OCI-LY1 (cell line): Measurements from ENCODE around the gene PTPRT.

Experiments used
- CTCF ChIP-seq: fragments of 200-600 bp; sonication (generic), shearing (Covaris generic); IDR thresholded peaks from 2 replicates; pipeline ENCODE4 v1.5.1; 2017; ENCODE audit warnings: mild to moderate bottlenecking, antibody characterized with exemption, low read length, moderate library complexity, mixed read lengths
- EZH2 ChIP-seq: fragments of 200-600 bp; sonication (generic), shearing (Covaris generic); IDR thresholded peaks from 2 replicates; pipeline ENCODE4 v1.8.0; 2017; ENCODE audit warnings: borderline replicate concordance, mixed run types, mild to moderate bottlenecking, antibody characterized with exemption, low read length, moderate library complexity, mixed read lengths

- TF ChIP-seq CTCF (no peak), EZH2 (no peak)
These were observed 24.1 kb downstream of the PTPRT start for GRCh38 chr20:43165611-43166010.
